Ovary (tissue), 3 donors: ENCODE data around the gene SAMD8.

Experiments used
- POLR2A ChIP-seq: fragments of 450-650 bp; IDR thresholded peaks from one replicate; pipeline ENCODE4 v1.6.1; 2017; ENCODE audit warnings: antibody characterized with exemption, mild to moderate bottlenecking, moderate library complexity
- TF ChIP-seq, protein P1 (sequence below), 3 donors: fragments of 450-650 bp in 2 of 3; fragments of 200-600 bp in 1 of 3; IDR thresholded peaks; one replicate each; pipeline versions ENCODE4 v1.5.1 to v1.8.0; 2016 to 2022; ENCODE audit warnings: antibody characterized with exemption in 3 of 3, mild to moderate bottlenecking in 1 of 3
- donor health status: DM: no; HTN: no; CAD: no.

DNA sequence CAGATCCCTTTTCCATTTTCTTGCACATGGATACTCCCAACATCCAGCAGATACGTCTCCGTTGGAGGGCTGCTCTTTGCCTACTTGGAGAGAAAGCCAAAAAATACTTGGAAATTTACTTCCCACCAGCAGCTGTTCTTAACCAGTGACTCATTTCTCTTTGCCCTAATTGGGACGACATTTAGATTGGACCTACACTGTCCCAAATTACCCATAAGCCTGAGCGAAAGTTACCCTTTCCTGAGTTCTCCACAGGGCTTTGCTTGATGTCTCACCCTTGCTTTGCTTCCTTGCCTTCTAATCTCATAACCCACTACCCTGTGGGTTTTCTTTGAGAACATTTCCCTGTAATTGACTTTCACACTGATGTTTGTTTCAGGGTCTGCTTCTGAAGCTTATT is 48.1 kb downstream of the SAMD8 start:
- no peak for TF ChIP-seq POLR2A
- TF ChIP-seq, protein P1, sequence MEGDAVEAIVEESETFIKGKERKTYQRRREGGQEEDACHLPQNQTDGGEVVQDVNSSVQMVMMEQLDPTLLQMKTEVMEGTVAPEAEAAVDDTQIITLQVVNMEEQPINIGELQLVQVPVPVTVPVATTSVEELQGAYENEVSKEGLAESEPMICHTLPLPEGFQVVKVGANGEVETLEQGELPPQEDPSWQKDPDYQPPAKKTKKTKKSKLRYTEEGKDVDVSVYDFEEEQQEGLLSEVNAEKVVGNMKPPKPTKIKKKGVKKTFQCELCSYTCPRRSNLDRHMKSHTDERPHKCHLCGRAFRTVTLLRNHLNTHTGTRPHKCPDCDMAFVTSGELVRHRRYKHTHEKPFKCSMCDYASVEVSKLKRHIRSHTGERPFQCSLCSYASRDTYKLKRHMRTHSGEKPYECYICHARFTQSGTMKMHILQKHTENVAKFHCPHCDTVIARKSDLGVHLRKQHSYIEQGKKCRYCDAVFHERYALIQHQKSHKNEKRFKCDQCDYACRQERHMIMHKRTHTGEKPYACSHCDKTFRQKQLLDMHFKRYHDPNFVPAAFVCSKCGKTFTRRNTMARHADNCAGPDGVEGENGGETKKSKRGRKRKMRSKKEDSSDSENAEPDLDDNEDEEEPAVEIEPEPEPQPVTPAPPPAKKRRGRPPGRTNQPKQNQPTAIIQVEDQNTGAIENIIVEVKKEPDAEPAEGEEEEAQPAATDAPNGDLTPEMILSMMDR (IDR thresholded peaks at IDR 0.05): no peak
